ENCODE data around the gene SUN3. TPM values are rescaled to one million over a fixed set of nuclear protein-coding genes. Genes with fewer than 3 reads are reported as not detected.
A peak's percentile ranks its signal among the peaks of the same experiment; 100 is the strongest.
"Not testable (repeated sequence)": the region's sequence is repeated elsewhere in the genome, so short reads cannot be mapped to it uniquely, and the experiment has no call there.

SUN3 gene
- total and polyA plus RNA-seq, 10 of the 15 experiments (the other 5 are each of a cell fraction or from before 2014, with no cell fraction given) = 0.29 to 0.48 TPM; not detected in 8

DNA sequence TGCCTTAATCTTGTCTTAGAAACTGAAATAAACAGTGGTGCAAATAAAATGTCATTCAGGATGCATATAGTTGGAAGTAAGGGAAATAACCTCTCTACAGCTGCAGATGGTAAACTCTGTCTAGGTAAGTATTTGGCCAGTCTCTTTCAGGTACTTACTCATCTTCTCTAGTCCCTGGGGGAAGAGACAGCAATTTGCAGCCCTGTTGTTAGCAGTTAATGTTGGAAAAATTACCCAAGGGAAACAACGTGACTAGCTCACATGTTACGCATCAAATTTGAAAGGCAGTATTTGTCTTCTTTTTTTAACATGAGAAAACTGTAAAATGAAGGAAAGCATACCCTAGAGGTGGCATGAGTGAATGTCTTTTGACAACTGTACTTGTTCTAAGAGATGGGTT, 46.3 kb downstream of the SUN3 start (continued):
- TF ChIP-seq RB1 (IDR thresholded peaks at IDR 0.05; ENCODE audit: borderline replicate concordance) = no peak
- TF ChIP-seq SREBF1 (IDR thresholded peaks at IDR 0.05; ENCODE audit: low read length) = no peak
- no peak for TF ChIP-seq NFXL1 (IDR thresholded peaks at IDR 0.05; ENCODE audit: borderline replicate concordance)
- TF ChIP-seq POLR2AphosphoS5 (IDR thresholded peaks at IDR 0.05; ENCODE audit: low read length) = no peak
- no peak for TF ChIP-seq SRF (IDR thresholded peaks at IDR 0.05; ENCODE audit: low read depth in 2 of 2, low read length in 2 of 2)
- TF ChIP-seq EZH2 (IDR thresholded peaks at IDR 0.05; ENCODE audit: borderline replicate concordance, control insufficient read depth, low read depth, low read length) = no peak

GRCh38 chr7:47980648-47981047, 48.3 kb downstream of the SUN3 start:
- H3K4me2 ChIP-seq (ENCODE audit: control insufficient read depth, insufficient read depth); H3K9ac ChIP-seq (ENCODE audit: control insufficient read depth, insufficient read depth, low read length); ATAC-seq; H3K4me3 ChIP-seq; H3K27ac ChIP-seq (ENCODE audit: control insufficient read depth, insufficient read depth); H2AFZ ChIP-seq (ENCODE audit: control insufficient read depth, low read depth, low read length); H3K4me1 ChIP-seq (ENCODE audit: control insufficient read depth, insufficient read depth, low read length); intact Hi-C loops (cut with micrococcal nuclease; ENCODE audit: unreplicated experiment); POLR2A ChIA-PET; H3K27me3 ChIP-seq (replicated peaks in 1 of 2; ENCODE audit: control insufficient read depth in 2 of 2, insufficient read depth in 2 of 2, low read length in 1 of 2); H4K20me1 ChIP-seq (ENCODE audit: control insufficient read depth, insufficient read depth); DNase-seq (ENCODE audit: low read depth, low spot score); H3K9me3 ChIP-seq (replicated peaks; ENCODE audit: control insufficient read depth, insufficient read depth, low read length); BruUV-seq (replicated peaks); H3K36me3 ChIP-seq (ENCODE audit: control insufficient read depth in 2 of 2, insufficient read depth in 2 of 2, low read length in 1 of 2); SMC1A ChIA-PET (ENCODE audit: uncharacterized antibody, unreplicated experiment); RAD21 ChIA-PET (ENCODE audit: unreplicated experiment); FAIRE-seq; in situ Hi-C loops (cut with MboI): not testable (repeated sequence)
- H3K79me2 ChIP-seq (ENCODE audit: control insufficient read depth, insufficient read depth, low read length) = peaks cover 10% of the 10 kb centered on the region
- WGBS (ENCODE audit: insufficient coverage, insufficient replicate concordance, low lambda C conversion rate, missing lambda C conversion rate) = 92% methylated on average over 4 of the region's 5 CpGs
- CTCF ChIA-PET = interaction anchor here (1.2 kb wide), 1 partner anchor 10 kb away, joined by 4 read pairs; no protein-coding TSS in a partner anchor

DNA sequence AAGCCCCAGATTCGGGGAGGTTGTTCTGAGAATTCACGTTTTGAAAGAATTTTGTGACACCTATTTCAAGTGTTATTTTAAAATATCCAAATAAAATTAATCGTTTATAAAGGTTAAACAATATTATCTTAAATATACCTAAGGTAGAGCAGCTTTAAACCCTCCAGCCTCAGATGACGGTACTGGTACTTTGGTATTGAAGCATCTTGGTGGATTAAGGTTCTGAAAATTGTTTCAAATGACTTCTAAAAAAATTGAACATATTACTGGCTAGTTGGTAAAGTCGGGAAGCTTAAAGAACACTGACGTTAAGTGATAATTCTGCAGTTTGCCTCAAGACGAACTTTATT, 49.1 kb downstream of the SUN3 start:
- 6% methylated on average over 7 of the region's 7 CpGs for WGBS (ENCODE audit: insufficient coverage, insufficient replicate concordance, low lambda C conversion rate, missing lambda C conversion rate)
- no peaks in the 10 kb centered on the region for H4K20me1 ChIP-seq (ENCODE audit: control insufficient read depth, insufficient read depth)
- H3K4me3 ChIP-seq = peak overlapping the region; percentile 73
- H3K4me2 ChIP-seq (ENCODE audit: control insufficient read depth, insufficient read depth) = no peak overlapping the region
- H3K9ac ChIP-seq (ENCODE audit: control insufficient read depth, insufficient read depth, low read length) = no peak overlapping the region
- intact Hi-C loops (cut with micrococcal nuclease; ENCODE audit: unreplicated experiment) (loop anchor here (2.0 kb wide), 1 partner anchor 109 kb away; the partner anchor contains the start of gene UPP1), in situ Hi-C loops (cut with MboI) (no loop called here)
- ChIA-PET CTCF (interaction anchor here (1.2 kb wide), 1 partner anchor 11 kb away, joined by 4 read pairs; no protein-coding TSS in a partner anchor), RAD21 (ENCODE audit: unreplicated experiment) (interaction anchor here (0.5 to 0.9 kb wide), 2 partner anchors 37 to 130 kb away, joined by 3 read pairs; no protein-coding TSS in a partner anchor), SMC1A (ENCODE audit: uncharacterized antibody, unreplicated experiment) (no interaction called here), POLR2A (interaction anchor here (0.6 kb wide), 1 partner anchor 97 kb away, joined by 5 read pairs; no protein-coding TSS in a partner anchor)
- H3K9me3 ChIP-seq (replicated peaks; ENCODE audit: control insufficient read depth, insufficient read depth, low read length) = no peaks in the 10 kb centered on the region
- FAIRE-seq (no peak), DNase-seq (ENCODE audit: low read depth, low spot score) (no peak), ATAC-seq (no peak)
- H3K79me2 ChIP-seq (ENCODE audit: control insufficient read depth, insufficient read depth, low read length) = peaks cover 10% of the 10 kb centered on the region
- H3K27ac ChIP-seq (ENCODE audit: control insufficient read depth, insufficient read depth) = no peak overlapping the region; the same call in 1 of the 2 replicates
- peaks cover 0 to 7% of the 10 kb centered on the region in 2 experiments; a peak in 2 of 4 replicates for H3K36me3 ChIP-seq (ENCODE audit: control insufficient read depth in 2 of 2, insufficient read depth in 2 of 2, low read length in 1 of 2)
- peak overlapping the region; percentile 76 for H2AFZ ChIP-seq (ENCODE audit: control insufficient read depth, low read depth, low read length)
- BruUV-seq (replicated peaks) = no TSS peak
- no peaks in the 10 kb centered on the region for H3K27me3 ChIP-seq (replicated peaks in 1 of 2; ENCODE audit: control insufficient read depth in 2 of 2, insufficient read depth in 2 of 2, low read length in 1 of 2)
- TF ChIP-seq TAF1 (IDR thresholded peaks at IDR 0.05; ENCODE audit: borderline replicate concordance, low read depth, low read length) (no peak), GABPA (IDR thresholded peaks at IDR 0.05; ENCODE audit: low read depth) (no peak), FOXM1 (IDR thresholded peaks at IDR 0.05; ENCODE audit: low read depth, low read length) (0 out of 2 replicates have a peak, but pooled peaks have one; percentile 8), RBBP5 (conservative IDR thresholded peaks at IDR 0.05) (no peak)
- peaks cover 4% of the 10 kb centered on the region; the same call in 1 of the 2 replicates for H3K4me1 ChIP-seq (ENCODE audit: control insufficient read depth, insufficient read depth, low read length)

All from GM12878 (cell line).